Measurements from ENCODE around the gene WNT5B.
A peak's percentile ranks its signal among the peaks of the same experiment; 100 is the strongest.
"Not testable (repeated sequence)": the region's sequence is repeated elsewhere in the genome, so short reads cannot be mapped to it uniquely, and the experiment has no call there.

The WNT5B gene

GRCh38 chr12:1602706-1603105 is 26.3 kb upstream of the WNT5B start:
- H4K8ac ChIP-seq (ENCODE audit: low read depth, low read length); H3K23ac ChIP-seq (ENCODE audit: low read depth, low read length, poor library complexity); H3K79me1 ChIP-seq (ENCODE audit: low read depth, low read length); H2AFZ ChIP-seq (ENCODE audit: low read length); H3K4me3 ChIP-seq (ENCODE audit: low read length in 2 of 2); H2AK5ac ChIP-seq (ENCODE audit: low read depth, low read length); H3K14ac ChIP-seq (ENCODE audit: low read length); H2BK120ac ChIP-seq (ENCODE audit: low read depth, low read length); H3K4ac ChIP-seq (ENCODE audit: low read length); H3K36me3 ChIP-seq (replicated peaks in 1 of 2; ENCODE audit: control insufficient read depth in 2 of 2, insufficient read depth in 2 of 2, low read length in 2 of 2); H2BK12ac ChIP-seq (ENCODE audit: low read length); H3K9me3 ChIP-seq (replicated peaks in 1 of 2; ENCODE audit: control insufficient read depth in 2 of 2, insufficient read depth in 1 of 2, low read depth in 1 of 2, low read length in 2 of 2); H4K91ac ChIP-seq (ENCODE audit: low read depth, low read length, poor library complexity); H2BK5ac ChIP-seq (ENCODE audit: low read length); H2BK15ac ChIP-seq (ENCODE audit: low read length); H3K4me2 ChIP-seq (ENCODE audit: insufficient read depth, low read length, poor library complexity, severe bottlenecking); H3K9ac ChIP-seq (ENCODE audit: low read depth, low read length, poor library complexity); H3K27ac ChIP-seq (replicated peaks; ENCODE audit: low read length); H3K18ac ChIP-seq (ENCODE audit: low read length); DNase-seq (ENCODE audit: low spot score): not testable (repeated sequence)
- peaks cover 8 to 17% of the 10 kb centered on the region in 2 donors for H3K4me1 ChIP-seq (ENCODE audit: control insufficient read depth in 2 of 2, insufficient read depth in 1 of 2, low read depth in 1 of 2, low read length in 2 of 2)
- H3K27me3 ChIP-seq (ENCODE audit: control insufficient read depth in 3 of 3, insufficient read depth in 3 of 3, low read depth in 1 of 3, low read length in 3 of 3): peaks cover 0 to 87% (median 0%) of the 10 kb centered on the region in 3 experiments
- WGBS, 2 donors (ENCODE audit: extremely low coverage in 2 of 2, insufficient read length in 2 of 2, insufficient replicate concordance in 1 of 2): no CpG with 5 or more reads among the region's 9 CpGs

DNA sequence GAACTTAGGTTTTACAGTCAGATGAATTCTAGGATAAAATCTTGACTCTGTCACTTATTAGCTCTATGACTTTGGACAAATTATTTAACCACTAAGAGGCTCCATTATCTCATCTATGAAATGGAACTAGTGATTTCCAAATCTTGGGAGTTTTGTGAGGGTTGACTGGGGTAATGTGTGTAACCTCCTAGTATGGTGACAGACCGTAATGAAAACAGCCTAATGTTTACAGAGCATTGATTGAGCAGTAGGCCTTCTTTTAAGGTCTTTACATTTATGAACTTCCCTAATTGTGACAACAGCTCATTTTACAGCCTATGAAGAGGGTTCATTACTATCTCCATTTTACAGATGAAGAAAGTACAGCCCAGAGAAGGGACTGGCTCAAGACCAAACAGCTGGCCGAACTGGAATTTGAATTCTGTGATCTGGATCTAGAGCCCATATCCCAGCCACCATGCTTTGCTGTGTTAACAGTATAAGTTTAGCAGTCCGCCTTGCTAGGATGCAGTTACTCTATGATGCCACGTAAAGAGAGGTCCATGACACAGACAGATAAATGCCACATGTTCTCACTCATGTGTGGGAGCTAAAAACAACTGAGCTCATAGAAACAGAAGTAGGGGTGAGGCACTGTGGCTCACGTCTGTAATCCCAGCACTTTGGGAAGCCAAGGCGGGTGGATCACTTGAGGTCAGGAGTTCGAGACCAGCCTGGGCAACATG is 25.6 kb upstream of the WNT5B start:
- Histone ChIP-seq H2AFZ (ENCODE audit: low read length) (no peak overlapping the region), H3K4ac (ENCODE audit: low read length) (no peak overlapping the region), H4K91ac (ENCODE audit: low read depth, low read length, poor library complexity) (no peak overlapping the region), H2BK15ac (ENCODE audit: low read length) (no peak overlapping the region), H4K8ac (ENCODE audit: low read depth, low read length) (no peak overlapping the region), H2BK120ac (ENCODE audit: low read depth, low read length) (no peak overlapping the region), H3K36me3 (replicated peaks in 1 of 2; ENCODE audit: control insufficient read depth in 2 of 2, insufficient read depth in 2 of 2, low read length in 2 of 2) (peaks cover 0 to 3% of the 10 kb centered on the region in 2 donors), H3K4me1 (ENCODE audit: control insufficient read depth in 2 of 2, insufficient read depth in 1 of 2, low read depth in 1 of 2, low read length in 2 of 2) (peaks cover 8 to 17% of the 10 kb centered on the region in 2 donors), H3K23ac (ENCODE audit: low read depth, low read length, poor library complexity) (no peak overlapping the region), H2BK5ac (ENCODE audit: low read length) (no peak overlapping the region), H2BK12ac (ENCODE audit: low read length) (no peak overlapping the region), H3K4me3 (ENCODE audit: low read length in 2 of 2) (no peak overlapping the region), H3K27me3 (ENCODE audit: control insufficient read depth in 3 of 3, insufficient read depth in 3 of 3, low read depth in 1 of 3, low read length in 3 of 3) (peaks cover 0 to 86% (median 0%) of the 10 kb centered on the region in 3 experiments), H3K14ac (ENCODE audit: low read length) (no peak overlapping the region), H2AK5ac (ENCODE audit: low read depth, low read length) (no peak overlapping the region), H3K4me2 (ENCODE audit: insufficient read depth, low read length, poor library complexity, severe bottlenecking) (no peak overlapping the region), H3K9me3 (replicated peaks in 1 of 2; ENCODE audit: control insufficient read depth in 2 of 2, insufficient read depth in 1 of 2, low read depth in 1 of 2, low read length in 2 of 2) (no peaks in the 10 kb centered on the region), H3K9ac (ENCODE audit: low read depth, low read length, poor library complexity) (no peak overlapping the region), H3K27ac (replicated peaks; ENCODE audit: low read length) (no peak overlapping the region), H3K18ac (ENCODE audit: low read length) (no peak overlapping the region), H3K79me1 (ENCODE audit: low read depth, low read length) (peaks cover 2% of the 10 kb centered on the region)
- DNase-seq (ENCODE audit: low spot score): no peak
- no CpG with 5 or more reads among the region's 7 CpGs for WGBS, 2 donors (ENCODE audit: extremely low coverage in 2 of 2, insufficient read length in 2 of 2, insufficient replicate concordance in 1 of 2)

- no peak overlapping the region for H3K23ac ChIP-seq (ENCODE audit: low read depth, low read length, poor library complexity)
- no peak overlapping the region for H2BK15ac ChIP-seq (ENCODE audit: low read length)
- no peak overlapping the region for H3K14ac ChIP-seq (ENCODE audit: low read length)
- peaks cover 0 to 3% of the 10 kb centered on the region in 2 donors for H3K36me3 ChIP-seq (replicated peaks in 1 of 2; ENCODE audit: control insufficient read depth in 2 of 2, insufficient read depth in 2 of 2, low read length in 2 of 2)
- H3K9ac ChIP-seq (ENCODE audit: low read depth, low read length, poor library complexity): no peak overlapping the region
- peaks cover 2% of the 10 kb centered on the region for H3K79me1 ChIP-seq (ENCODE audit: low read depth, low read length)
- H2BK12ac ChIP-seq (ENCODE audit: low read length): no peak overlapping the region
- H4K8ac ChIP-seq (ENCODE audit: low read depth, low read length): no peak overlapping the region
- no peak overlapping the region for H2BK120ac ChIP-seq (ENCODE audit: low read depth, low read length)
- DNase-seq (ENCODE audit: low spot score): no peak
- H4K91ac ChIP-seq (ENCODE audit: low read depth, low read length, poor library complexity): no peak overlapping the region
- no peaks in the 10 kb centered on the region for H3K9me3 ChIP-seq (replicated peaks in 1 of 2; ENCODE audit: control insufficient read depth in 2 of 2, insufficient read depth in 1 of 2, low read depth in 1 of 2, low read length in 2 of 2)
- no CpG with 5 or more reads among the region's 3 CpGs for WGBS, 2 donors (ENCODE audit: extremely low coverage in 2 of 2, insufficient read length in 2 of 2, insufficient replicate concordance in 1 of 2)
- H3K4me1 ChIP-seq (ENCODE audit: control insufficient read depth in 2 of 2, insufficient read depth in 1 of 2, low read depth in 1 of 2, low read length in 2 of 2): peaks cover 8 to 17% of the 10 kb centered on the region in 2 donors
- no peak overlapping the region for H2BK5ac ChIP-seq (ENCODE audit: low read length)
- H3K4me3 ChIP-seq (ENCODE audit: low read length in 2 of 2): no peak overlapping the region
- H3K27me3 ChIP-seq (ENCODE audit: control insufficient read depth in 3 of 3, insufficient read depth in 3 of 3, low read depth in 1 of 3, low read length in 3 of 3): peaks cover 0 to 88% (median 0%) of the 10 kb centered on the region in 3 experiments
- H3K18ac ChIP-seq (ENCODE audit: low read length): no peak overlapping the region
- no peak overlapping the region for H3K27ac ChIP-seq (replicated peaks; ENCODE audit: low read length)
- no peak overlapping the region for H2AFZ ChIP-seq (ENCODE audit: low read length)
- no peak overlapping the region for H2AK5ac ChIP-seq (ENCODE audit: low read depth, low read length)
- no peak overlapping the region for H3K4ac ChIP-seq (ENCODE audit: low read length)
- no peak overlapping the region for H3K4me2 ChIP-seq (ENCODE audit: insufficient read depth, low read length, poor library complexity, severe bottlenecking)
These were observed 24.6 kb upstream of the WNT5B start for GRCh38 chr12:1604464-1604863.

DNA sequence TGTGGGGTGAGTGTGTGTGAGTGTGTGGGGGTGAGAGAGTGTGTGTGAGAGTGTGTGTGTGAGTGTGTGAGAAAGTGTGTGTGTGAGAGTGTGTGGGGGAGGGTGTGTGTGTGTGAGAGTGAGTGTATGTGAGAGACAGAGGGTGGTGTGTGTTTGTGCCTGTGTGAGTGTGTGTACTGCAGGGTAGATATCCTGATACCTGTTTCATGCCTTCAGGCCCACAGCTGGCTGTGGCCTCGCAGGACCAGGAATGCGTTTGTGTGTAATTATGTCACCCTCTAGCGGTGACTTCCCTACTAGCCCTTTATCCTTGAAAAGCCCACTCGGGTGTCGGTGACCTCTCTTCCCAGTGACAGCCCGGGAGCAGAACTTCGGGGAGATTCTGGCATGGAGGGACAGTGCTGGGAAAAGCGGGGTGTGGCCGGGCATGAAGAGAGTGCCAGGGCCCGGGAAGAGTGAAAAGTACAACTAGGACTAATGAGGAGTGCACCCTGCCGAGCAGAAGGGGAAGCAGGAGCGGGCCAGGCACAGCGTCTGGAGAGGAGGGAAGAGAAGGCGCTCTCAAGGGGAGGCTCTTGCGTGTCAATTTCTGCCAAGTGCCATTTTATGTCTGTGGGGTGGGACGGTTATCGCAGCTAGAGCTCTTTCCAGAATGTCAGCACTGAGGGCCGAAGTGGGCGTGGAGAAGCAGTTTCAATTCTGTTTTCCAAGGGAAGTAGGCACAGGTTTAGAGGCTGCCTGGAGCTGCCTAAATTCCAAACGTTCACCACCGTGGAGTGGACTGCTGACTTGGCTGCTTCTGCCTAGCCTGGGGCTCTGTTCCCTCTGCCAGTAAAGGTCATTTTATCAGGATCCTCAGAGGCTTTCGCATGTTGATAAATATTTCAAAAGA is 23.7 kb upstream of the WNT5B start:
- H2AFZ ChIP-seq (ENCODE audit: low read length): peak overlapping the region; percentile 62
- H3K4me3 ChIP-seq (ENCODE audit: low read length in 2 of 2): no peak overlapping the region
- H2BK15ac ChIP-seq (ENCODE audit: low read length): no peak overlapping the region
- peaks cover 0 to 3% of the 10 kb centered on the region in 2 donors for H3K36me3 ChIP-seq (replicated peaks in 1 of 2; ENCODE audit: control insufficient read depth in 2 of 2, insufficient read depth in 2 of 2, low read length in 2 of 2)
- no peak overlapping the region for H4K91ac ChIP-seq (ENCODE audit: low read depth, low read length, poor library complexity)
- no peak overlapping the region for H3K27ac ChIP-seq (replicated peaks; ENCODE audit: low read length)
- no CpG with 5 or more reads among the region's 22 CpGs for WGBS, 2 donors (ENCODE audit: extremely low coverage in 2 of 2, insufficient read length in 2 of 2, insufficient replicate concordance in 1 of 2)
- H3K4me1 ChIP-seq (ENCODE audit: control insufficient read depth in 2 of 2, insufficient read depth in 1 of 2, low read depth in 1 of 2, low read length in 2 of 2): peaks cover 8 to 14% of the 10 kb centered on the region in 2 donors
- peak overlapping the region; percentile 22 for H3K9ac ChIP-seq (ENCODE audit: low read depth, low read length, poor library complexity)
- H2BK12ac ChIP-seq (ENCODE audit: low read length): no peak overlapping the region
- DNase-seq (ENCODE audit: low spot score): peak; percentile 62
- no peak overlapping the region for H4K8ac ChIP-seq (ENCODE audit: low read depth, low read length)
- peak overlapping the region; percentile 85 for H3K18ac ChIP-seq (ENCODE audit: low read length)
- peaks cover 4% of the 10 kb centered on the region for H3K79me1 ChIP-seq (ENCODE audit: low read depth, low read length)
- H3K23ac ChIP-seq (ENCODE audit: low read depth, low read length, poor library complexity): peak overlapping the region; percentile 68
- H2AK5ac ChIP-seq (ENCODE audit: low read depth, low read length): no peak overlapping the region
- H2BK5ac ChIP-seq (ENCODE audit: low read length): no peak overlapping the region
- no peak overlapping the region for H3K14ac ChIP-seq (ENCODE audit: low read length)
- peak overlapping the region; percentile 34 for H3K4me2 ChIP-seq (ENCODE audit: insufficient read depth, low read length, poor library complexity, severe bottlenecking)
- no peak overlapping the region for H2BK120ac ChIP-seq (ENCODE audit: low read depth, low read length)
- H3K27me3 ChIP-seq (ENCODE audit: control insufficient read depth in 3 of 3, insufficient read depth in 3 of 3, low read depth in 1 of 3, low read length in 3 of 3): peaks cover 0 to 87% (median 0%) of the 10 kb centered on the region in 3 experiments
- no peaks in the 10 kb centered on the region for H3K9me3 ChIP-seq (replicated peaks in 1 of 2; ENCODE audit: control insufficient read depth in 2 of 2, insufficient read depth in 1 of 2, low read depth in 1 of 2, low read length in 2 of 2)
- no peak overlapping the region for H3K4ac ChIP-seq (ENCODE audit: low read length)

All from neuronal stem cell (in vitro differentiated cells).